ENCODE measurements around the gene SLC12A5. TPM values are rescaled to one million over a fixed set of nuclear protein-coding genes. Genes with fewer than 3 reads are reported as not detected.
"Not testable (repeated sequence)": the region's sequence is repeated elsewhere in the genome, so short reads cannot be mapped to it uniquely, and the experiment has no call there.

The SLC12A5 gene
- total RNA-seq, 1 donor, result not detected

- TF ChIP-seq, protein P1, sequence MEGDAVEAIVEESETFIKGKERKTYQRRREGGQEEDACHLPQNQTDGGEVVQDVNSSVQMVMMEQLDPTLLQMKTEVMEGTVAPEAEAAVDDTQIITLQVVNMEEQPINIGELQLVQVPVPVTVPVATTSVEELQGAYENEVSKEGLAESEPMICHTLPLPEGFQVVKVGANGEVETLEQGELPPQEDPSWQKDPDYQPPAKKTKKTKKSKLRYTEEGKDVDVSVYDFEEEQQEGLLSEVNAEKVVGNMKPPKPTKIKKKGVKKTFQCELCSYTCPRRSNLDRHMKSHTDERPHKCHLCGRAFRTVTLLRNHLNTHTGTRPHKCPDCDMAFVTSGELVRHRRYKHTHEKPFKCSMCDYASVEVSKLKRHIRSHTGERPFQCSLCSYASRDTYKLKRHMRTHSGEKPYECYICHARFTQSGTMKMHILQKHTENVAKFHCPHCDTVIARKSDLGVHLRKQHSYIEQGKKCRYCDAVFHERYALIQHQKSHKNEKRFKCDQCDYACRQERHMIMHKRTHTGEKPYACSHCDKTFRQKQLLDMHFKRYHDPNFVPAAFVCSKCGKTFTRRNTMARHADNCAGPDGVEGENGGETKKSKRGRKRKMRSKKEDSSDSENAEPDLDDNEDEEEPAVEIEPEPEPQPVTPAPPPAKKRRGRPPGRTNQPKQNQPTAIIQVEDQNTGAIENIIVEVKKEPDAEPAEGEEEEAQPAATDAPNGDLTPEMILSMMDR (IDR thresholded peaks at IDR 0.05; ENCODE audit: insufficient read depth, low read length), result no peak
- DNase-seq (ENCODE audit: low read depth), result peak; percentile 94
- H3K4me3 ChIP-seq (ENCODE audit: low read depth, low read length), result peak within 1 kb of the TSS; percentile 90
These were observed 60.7 kb downstream of the SLC12A5 start, which contains the start of gene NCOA5 for GRCh38 chr20:46089417-46090388. NCOA5 (minus strand) TSS chr20:46089962; CDS start chr20:46079424, 10,538 bp downstream.

DNA sequence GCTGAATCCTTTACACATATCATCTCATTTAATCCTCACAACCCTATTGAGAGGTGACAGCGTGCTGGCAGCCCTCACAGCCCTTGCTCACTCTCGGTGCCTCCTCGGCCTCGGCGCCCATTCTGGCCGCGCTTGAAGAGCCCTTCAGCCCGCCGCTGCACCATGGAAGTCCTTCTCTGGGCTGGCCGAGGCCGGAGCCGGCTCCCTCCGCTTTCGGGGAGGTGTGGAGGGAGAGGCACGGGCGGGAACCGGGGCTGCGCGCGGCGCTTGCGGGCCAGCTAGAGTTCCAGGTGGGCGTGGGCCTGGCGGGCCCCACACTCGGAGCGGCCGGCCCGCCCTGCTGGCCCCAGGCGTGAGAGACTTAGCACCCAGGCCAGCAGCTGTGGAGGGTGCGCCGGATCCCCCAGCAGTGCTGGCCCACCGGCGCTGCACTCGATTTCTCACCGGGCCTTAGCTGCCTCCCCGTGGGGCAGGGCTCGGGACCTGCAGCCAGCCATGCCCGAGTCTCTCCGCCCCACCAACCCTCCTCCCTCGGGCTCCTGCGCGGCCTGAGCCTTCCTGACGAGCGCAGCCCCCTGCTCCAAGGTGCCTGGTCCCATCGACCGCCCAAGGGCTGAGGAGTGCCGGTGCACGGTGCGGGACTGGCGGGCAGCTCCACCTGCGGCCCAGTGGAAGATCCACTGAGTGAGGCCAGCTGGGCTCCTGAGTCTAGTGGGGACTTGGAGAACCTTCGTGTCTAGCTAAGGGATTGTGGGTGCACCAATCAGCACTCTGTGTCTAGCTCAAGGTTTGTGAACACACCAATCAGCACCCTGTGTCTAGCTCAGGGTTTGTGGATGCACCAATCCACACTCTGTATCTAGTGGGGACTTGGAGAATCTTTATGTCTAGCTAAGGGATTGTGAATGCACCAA is 62.9 kb downstream of the SLC12A5 start:
- DNase-seq (ENCODE audit: low read depth); H3K4me3 ChIP-seq (ENCODE audit: low read depth, low read length): not testable (repeated sequence)

DNA sequence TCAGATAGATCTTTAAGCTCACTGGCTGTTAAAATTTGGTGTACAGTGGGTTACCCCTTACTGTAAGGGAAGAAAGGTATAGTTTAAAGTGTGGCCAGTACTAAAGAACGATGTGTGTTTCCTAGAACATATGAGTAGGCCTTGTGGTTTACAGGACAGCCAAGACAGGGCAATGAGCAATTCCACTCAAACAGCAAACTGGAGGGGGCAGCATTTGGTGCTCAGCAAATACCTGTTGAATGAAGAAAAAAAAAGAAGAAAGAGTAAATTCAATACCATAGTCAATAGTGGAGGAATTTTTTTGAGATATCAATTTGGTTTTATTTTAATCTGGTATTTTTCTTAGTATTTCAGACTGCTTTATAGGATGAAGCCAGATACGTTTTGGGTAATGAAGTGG is 64.5 kb downstream of the SLC12A5 start:
- DNase-seq (ENCODE audit: low read depth), result no peak
- TF ChIP-seq, protein P1 (IDR thresholded peaks at IDR 0.05; ENCODE audit: insufficient read depth, low read length), result no peak
- H3K4me3 ChIP-seq (ENCODE audit: low read depth, low read length), result no peak overlapping the region

- TF ChIP-seq, protein P1 (IDR thresholded peaks at IDR 0.05; ENCODE audit: insufficient read depth, low read length), result no peak
- DNase-seq (ENCODE audit: low read depth), result no peak
- H3K4me3 ChIP-seq (ENCODE audit: low read depth, low read length), result no peak overlapping the region
These were observed 70.7 kb downstream of the SLC12A5 start for GRCh38 chr20:46099491-46100287.

GRCh38 chr20:46100444-46100843 is 71.4 kb downstream of the SLC12A5 start:
- H3K4me3 ChIP-seq (ENCODE audit: low read depth, low read length); DNase-seq (ENCODE audit: low read depth): not testable (repeated sequence)

GRCh38 chr20:46100988-46101387 is 72.0 kb downstream of the SLC12A5 start:
- no peak overlapping the region for H3K4me3 ChIP-seq (ENCODE audit: low read depth, low read length)
- DNase-seq (ENCODE audit: low read depth), result no peak
- TF ChIP-seq, protein P1 (IDR thresholded peaks at IDR 0.05; ENCODE audit: insufficient read depth, low read length), result no peak

DNA sequence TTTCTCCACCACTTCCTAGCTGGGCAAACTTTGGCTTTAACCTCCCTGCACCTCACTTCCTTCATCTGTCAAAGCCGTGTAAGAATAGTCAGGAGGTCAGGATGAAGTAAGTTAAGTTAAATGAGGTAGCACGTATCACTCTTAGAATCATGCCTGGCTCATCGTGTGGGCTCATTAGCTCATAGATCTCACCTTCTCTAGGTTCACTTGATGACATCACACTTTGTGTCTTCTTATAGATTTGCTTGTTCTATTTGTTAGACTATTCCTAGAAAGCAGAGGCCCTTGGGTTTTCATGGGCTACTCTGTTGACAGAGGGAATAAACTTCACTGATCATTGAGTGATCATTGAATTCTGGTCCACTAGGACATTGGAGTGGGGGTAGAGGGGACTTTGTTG is 72.9 kb downstream of the SLC12A5 start:
- no peak for DNase-seq (ENCODE audit: low read depth)
- H3K4me3 ChIP-seq (ENCODE audit: low read depth, low read length), result no peak overlapping the region
- TF ChIP-seq, protein P1 (IDR thresholded peaks at IDR 0.05; ENCODE audit: insufficient read depth, low read length), result no peak

Data from fibroblast of the aortic adventitia (primary cell).